ENCODE data around the gene NEK8.
"Not testable (repeated sequence)": the region's sequence is repeated elsewhere in the genome, so short reads cannot be mapped to it uniquely, and the experiment has no call there.

Gene NEK8

GRCh38 chr17:28774206-28774605, 45.6 kb downstream of the NEK8 start:
- DNase-seq = no peak

GRCh38 chr17:28777178-28777577, 48.6 kb downstream of the NEK8 start:
- DNase-seq = no peak

DNA sequence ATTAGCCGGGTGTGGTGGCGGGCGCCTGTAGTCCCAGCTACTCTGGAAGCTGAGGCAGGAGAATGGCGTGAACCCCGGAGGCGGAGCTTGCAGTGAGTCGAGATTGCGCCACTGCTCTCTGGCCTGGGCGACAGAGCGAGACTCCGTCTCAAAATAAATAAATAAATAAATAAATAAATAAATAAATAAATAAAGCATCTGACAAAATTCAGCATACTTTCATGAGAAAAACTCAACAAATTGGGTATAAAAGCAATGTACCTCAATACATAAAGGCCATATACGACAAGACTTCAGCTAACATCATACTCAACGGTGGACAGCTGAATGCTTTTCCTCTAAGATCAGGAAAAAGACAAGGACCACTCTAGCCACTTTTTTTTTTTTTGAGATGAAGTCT, 51.0 kb downstream of the NEK8 start:
- not testable (repeated sequence) for DNase-seq

- no peak for DNase-seq
These were observed 54.6 kb downstream of the NEK8 start for GRCh38 chr17:28783161-28783560.

- DNase-seq = no peak
These were observed 59.5 kb downstream of the NEK8 start for GRCh38 chr17:28788100-28788499.
